Nephron progenitor cell (in vitro differentiated cells): ENCODE data around the gene TMEM247.
"Not testable (repeated sequence)": the region's sequence is repeated elsewhere in the genome, so short reads cannot be mapped to it uniquely, and the experiment has no call there.

Experiments
- DNase-seq: peaks from one replicate; pipeline ENCODE4 v3.0.0; 2021
- H3K27ac Mint-ChIP-seq: 2 replicates; pipeline ENCODE4 v1.8.0; 2021; ENCODE audit warnings: mild to moderate bottlenecking, moderate library complexity, mixed read lengths
- H3K27me3 Mint-ChIP-seq: 2 replicates; pipeline ENCODE4 v1.8.0; 2021; ENCODE audit warnings: mild to moderate bottlenecking, low read depth, mixed read lengths; ENCODE audit not compliant: poor library complexity
- H3K36me3 Mint-ChIP-seq: 2 replicates; pipeline ENCODE4 v1.8.0; 2021; ENCODE audit warnings: low read depth, mixed read lengths
- H3K4me1 Mint-ChIP-seq: 2 replicates; pipeline ENCODE4 v1.8.0; 2021; ENCODE audit warnings: mixed read lengths
- H3K4me3 Mint-ChIP-seq: 2 replicates; pipeline ENCODE4 v1.8.0; 2021; ENCODE audit warnings: mild to moderate bottlenecking, moderate library complexity, mixed read lengths
- H3K9me3 Mint-ChIP-seq: 2 replicates; pipeline ENCODE4 v1.8.0; 2021; ENCODE audit warnings: mild to moderate bottlenecking, moderate library complexity, mixed read lengths
- TF ChIP-seq, protein P1 (sequence below): fragments of 200-600 bp; sonication (generic); IDR thresholded peaks from 2 replicates; pipeline ENCODE4 v1.5.0; 2021; ENCODE audit warnings: antibody characterized with exemption

The TMEM247 gene

DNA sequence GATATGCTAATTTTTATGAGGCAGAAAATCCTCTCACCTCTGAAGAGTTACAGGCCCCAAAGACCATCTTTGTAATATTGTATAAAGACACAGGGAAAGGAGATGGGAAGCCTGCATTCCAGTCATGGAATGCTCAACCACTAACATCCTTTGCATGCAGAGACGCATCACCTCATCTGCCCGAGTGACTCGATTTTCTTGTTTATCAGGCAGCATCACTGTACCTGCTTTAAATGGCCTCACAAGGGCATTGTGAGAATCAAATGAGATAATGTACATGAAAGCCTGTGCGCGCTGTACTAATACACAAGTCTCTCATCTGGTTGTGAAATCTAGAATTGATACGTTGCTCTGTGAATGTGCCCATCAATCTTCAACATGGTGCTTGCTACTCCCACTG, 10.2 kb upstream of the TMEM247 start:
- Mint-ChIP-seq H3K9me3 (peaks cover 13% of the 10 kb centered on the region), H3K27ac (no peak overlapping the region), H3K27me3 (peaks cover 8% of the 10 kb centered on the region)

DNA sequence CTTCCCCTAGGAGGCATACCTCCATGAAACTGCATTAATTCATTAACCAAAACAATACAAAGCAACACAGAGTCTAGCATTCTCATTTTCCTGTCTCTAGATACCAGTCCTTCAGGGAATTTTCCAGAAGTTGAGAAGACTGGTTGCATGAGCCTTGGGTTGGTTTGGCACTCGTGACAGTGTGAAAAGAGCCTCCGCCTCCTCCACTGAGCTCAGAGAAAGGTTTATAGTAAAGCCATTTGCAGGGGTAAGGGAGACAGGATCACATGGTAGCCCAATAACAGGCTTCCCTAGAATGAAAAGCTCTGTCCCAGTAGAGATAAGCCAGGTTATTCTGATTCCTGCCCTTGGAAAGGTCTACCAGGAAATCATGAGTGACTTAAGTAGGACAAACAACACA, 9.7 kb upstream of the TMEM247 start:
- Mint-ChIP-seq H3K36me3 (no peaks in the 10 kb centered on the region), H3K4me1 (peaks cover 1% of the 10 kb centered on the region), H3K4me3 (no peak overlapping the region), H3K27me3 (peaks cover 8% of the 10 kb centered on the region), H3K27ac (no peak overlapping the region), H3K9me3 (peaks cover 18% of the 10 kb centered on the region)
- DNase-seq = no peak
- TF ChIP-seq, protein P1, sequence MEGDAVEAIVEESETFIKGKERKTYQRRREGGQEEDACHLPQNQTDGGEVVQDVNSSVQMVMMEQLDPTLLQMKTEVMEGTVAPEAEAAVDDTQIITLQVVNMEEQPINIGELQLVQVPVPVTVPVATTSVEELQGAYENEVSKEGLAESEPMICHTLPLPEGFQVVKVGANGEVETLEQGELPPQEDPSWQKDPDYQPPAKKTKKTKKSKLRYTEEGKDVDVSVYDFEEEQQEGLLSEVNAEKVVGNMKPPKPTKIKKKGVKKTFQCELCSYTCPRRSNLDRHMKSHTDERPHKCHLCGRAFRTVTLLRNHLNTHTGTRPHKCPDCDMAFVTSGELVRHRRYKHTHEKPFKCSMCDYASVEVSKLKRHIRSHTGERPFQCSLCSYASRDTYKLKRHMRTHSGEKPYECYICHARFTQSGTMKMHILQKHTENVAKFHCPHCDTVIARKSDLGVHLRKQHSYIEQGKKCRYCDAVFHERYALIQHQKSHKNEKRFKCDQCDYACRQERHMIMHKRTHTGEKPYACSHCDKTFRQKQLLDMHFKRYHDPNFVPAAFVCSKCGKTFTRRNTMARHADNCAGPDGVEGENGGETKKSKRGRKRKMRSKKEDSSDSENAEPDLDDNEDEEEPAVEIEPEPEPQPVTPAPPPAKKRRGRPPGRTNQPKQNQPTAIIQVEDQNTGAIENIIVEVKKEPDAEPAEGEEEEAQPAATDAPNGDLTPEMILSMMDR = no peak

More for the DNA sequence above, 10.2 kb upstream of the TMEM247 start:
- no peaks in the 10 kb centered on the region for H3K36me3 Mint-ChIP-seq
- TF ChIP-seq, protein P1 = no peak
- no peak for DNase-seq
- no peak overlapping the region for H3K4me3 Mint-ChIP-seq
- peaks cover 7% of the 10 kb centered on the region for H3K4me1 Mint-ChIP-seq

DNA sequence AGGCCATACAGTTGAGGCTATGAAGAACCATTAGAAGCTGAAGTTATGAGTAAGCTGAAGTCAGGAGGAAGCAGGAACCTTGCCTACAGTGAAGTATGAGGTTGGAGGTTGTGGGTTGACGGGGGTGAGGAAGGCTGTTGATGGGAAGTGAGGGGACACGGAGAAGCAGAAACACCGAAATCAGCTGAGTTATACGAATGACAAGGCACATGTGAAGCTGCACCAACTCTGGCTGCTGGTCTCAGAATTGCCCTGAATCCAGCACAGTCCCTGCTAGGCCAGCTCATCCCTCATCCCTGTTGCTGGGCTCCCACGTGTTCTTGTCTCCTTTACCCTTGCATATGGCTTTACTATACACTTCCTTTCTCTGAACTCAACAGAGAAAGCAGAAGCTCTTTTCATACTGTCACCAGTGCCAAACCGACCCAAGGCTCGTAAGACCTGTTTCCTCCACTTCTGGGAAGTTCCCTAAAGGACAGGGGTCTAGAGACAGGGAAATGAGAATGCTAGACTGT, 9.2 kb upstream of the TMEM247 start:
- no peak overlapping the region for H3K27ac Mint-ChIP-seq
- peaks cover 22% of the 10 kb centered on the region for H3K9me3 Mint-ChIP-seq
- H3K4me3 Mint-ChIP-seq = no peak overlapping the region
- H3K36me3 Mint-ChIP-seq = no peaks in the 10 kb centered on the region
- no peak for DNase-seq
- peaks cover 8% of the 10 kb centered on the region for H3K27me3 Mint-ChIP-seq
- no peaks in the 10 kb centered on the region for H3K4me1 Mint-ChIP-seq
- TF ChIP-seq, protein P1 = no peak

DNA sequence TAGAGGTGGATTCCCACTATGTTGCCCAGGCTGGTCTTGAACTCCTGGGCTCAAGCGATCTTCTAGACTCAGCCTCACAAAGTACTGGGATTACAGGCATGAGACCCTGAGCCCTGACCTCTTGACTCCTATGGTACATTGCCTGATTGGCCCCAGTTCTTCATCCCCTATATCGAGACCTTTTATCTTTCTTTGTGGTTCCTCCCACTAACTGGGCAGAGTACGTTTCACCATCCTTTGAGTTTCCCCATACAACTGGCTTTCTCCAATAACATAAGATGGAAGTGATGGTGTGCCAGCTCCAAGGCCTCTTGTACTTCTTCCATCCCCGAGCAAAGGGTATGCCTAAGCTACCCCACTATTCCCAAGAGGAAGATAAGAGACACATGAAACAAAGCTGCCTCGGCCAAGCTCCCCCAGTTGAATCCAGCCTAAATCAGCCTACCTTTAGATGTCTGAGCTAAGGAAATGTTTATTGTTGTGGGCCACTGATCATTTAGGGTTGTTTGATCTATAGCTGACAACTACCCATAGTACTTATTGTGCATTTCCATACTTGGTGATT, 8.3 kb upstream of the TMEM247 start:
- Mint-ChIP-seq H3K27ac (no peak overlapping the region), H3K36me3 (no peaks in the 10 kb centered on the region), H3K27me3 (peaks cover 8% of the 10 kb centered on the region), H3K9me3 (peaks cover 30% of the 10 kb centered on the region), H3K4me3 (no peak overlapping the region), H3K4me1 (no peaks in the 10 kb centered on the region)
- no peak for DNase-seq
- TF ChIP-seq, protein P1 = no peak

DNA sequence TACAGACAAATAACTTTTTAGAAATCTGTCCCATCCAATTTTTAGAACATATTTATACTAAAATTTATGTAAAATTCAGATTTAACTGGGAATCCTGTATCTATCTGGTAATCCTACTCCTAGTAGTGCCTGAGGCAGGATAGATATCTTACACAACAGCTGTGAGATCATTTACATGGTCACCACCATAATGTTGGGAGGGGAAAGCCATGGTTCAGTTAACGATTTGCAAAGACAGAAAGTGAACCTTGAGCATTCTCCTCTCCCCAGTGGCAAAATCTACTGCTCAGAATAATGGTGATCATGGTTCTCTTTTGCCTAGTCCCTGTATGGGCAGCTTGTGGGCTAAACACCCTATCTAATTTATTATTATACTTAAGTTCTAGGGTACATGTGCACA, 7.7 kb upstream of the TMEM247 start:
- TF ChIP-seq, protein P1 = no peak
- Mint-ChIP-seq H3K27ac (no peak overlapping the region), H3K27me3 (peaks cover 14% of the 10 kb centered on the region), H3K4me3 (no peak overlapping the region), H3K36me3 (no peaks in the 10 kb centered on the region), H3K4me1 (no peaks in the 10 kb centered on the region), H3K9me3 (peaks cover 36% of the 10 kb centered on the region)
- DNase-seq = no peak

DNA sequence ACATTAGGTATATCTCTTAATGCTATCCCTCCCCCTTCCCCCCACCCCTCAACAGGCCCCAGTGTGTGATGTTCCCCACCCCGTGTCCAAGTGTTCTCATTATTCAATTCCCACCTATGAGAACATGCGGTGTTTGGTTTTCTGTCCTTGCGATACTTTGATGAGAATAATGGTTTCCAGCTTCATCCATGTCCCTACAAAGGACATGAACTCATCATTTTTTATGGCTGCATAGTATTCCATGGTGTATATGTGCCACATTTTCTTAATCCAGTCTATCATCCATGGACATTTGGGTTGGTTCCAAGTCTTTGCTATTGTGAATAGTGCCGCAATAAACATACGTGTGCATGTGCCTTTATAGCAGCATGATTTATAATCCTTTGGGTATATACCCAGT, 7.2 kb upstream of the TMEM247 start:
- H3K27me3 Mint-ChIP-seq = peaks cover 14% of the 10 kb centered on the region
- not testable (repeated sequence) for H3K27ac Mint-ChIP-seq, DNase-seq, H3K4me1 Mint-ChIP-seq, H3K36me3 Mint-ChIP-seq, H3K4me3 Mint-ChIP-seq
- peaks cover 40% of the 10 kb centered on the region for H3K9me3 Mint-ChIP-seq

DNA sequence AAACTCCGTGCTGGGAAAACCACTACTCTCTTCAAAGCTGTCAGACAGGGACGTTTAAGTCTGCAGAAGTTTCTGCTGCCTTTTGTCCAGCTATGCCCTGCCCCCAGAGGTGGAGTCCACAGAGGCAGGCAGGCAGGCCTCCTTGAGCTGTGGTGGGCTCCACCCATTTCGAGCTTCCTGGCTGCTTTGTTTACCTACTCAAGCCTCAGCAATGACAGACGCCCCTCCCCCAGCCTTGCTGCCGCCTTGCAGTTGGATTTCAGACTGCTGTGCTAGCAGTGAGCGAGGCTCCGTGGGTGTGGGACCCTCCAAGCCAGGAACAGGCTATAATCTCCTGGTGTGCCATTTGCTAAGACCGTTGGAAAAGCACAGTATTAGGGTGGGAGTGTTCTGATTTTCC, 1.9 kb upstream of the TMEM247 start:
- not testable (repeated sequence) for H3K36me3 Mint-ChIP-seq, H3K4me1 Mint-ChIP-seq, H3K27ac Mint-ChIP-seq, DNase-seq, H3K4me3 Mint-ChIP-seq
- H3K27me3 Mint-ChIP-seq = peaks cover 19% of the 10 kb centered on the region
- peaks cover 58% of the 10 kb centered on the region for H3K9me3 Mint-ChIP-seq
